T-helper 2 cell treated with Interferon-gamma antibody and Interleukin-4, amounts not matched to agents 5 μg/mL and 100 μg/mL, for 36 hours (primary cell): ENCODE measurements around the gene KCND3.
"Not testable (repeated sequence)": the region's sequence is repeated elsewhere in the genome, so short reads cannot be mapped to it uniquely, and the experiment has no call there.

Experiments
- DNase-seq: peaks from one replicate; pipeline ENCODE4 v3.0.0; 2021; ENCODE audit warnings: low spot score
- H3K27ac Mint-ChIP-seq: one replicate; pipeline ENCODE4 v1.8.0; 2021; ENCODE audit warnings: mild to moderate bottlenecking, mixed read lengths
- H3K27me3 Mint-ChIP-seq: one replicate; pipeline ENCODE4 v1.8.0; 2021; ENCODE audit warnings: low read depth, mixed read lengths
- H3K36me3 Mint-ChIP-seq: one replicate; pipeline ENCODE4 v1.8.0; 2021; ENCODE audit warnings: low read depth, mixed read lengths
- H3K4me1 Mint-ChIP-seq: one replicate; pipeline ENCODE4 v1.8.0; 2021; ENCODE audit warnings: low read depth, mixed read lengths
- H3K4me3 Mint-ChIP-seq: one replicate; pipeline ENCODE4 v1.8.0; 2022; ENCODE audit warnings: mild to moderate bottlenecking, moderate library complexity, mixed read lengths
- H3K9me3 Mint-ChIP-seq: one replicate; pipeline ENCODE4 v1.8.0; 2021; ENCODE audit warnings: mixed read lengths

The KCND3 gene

DNA sequence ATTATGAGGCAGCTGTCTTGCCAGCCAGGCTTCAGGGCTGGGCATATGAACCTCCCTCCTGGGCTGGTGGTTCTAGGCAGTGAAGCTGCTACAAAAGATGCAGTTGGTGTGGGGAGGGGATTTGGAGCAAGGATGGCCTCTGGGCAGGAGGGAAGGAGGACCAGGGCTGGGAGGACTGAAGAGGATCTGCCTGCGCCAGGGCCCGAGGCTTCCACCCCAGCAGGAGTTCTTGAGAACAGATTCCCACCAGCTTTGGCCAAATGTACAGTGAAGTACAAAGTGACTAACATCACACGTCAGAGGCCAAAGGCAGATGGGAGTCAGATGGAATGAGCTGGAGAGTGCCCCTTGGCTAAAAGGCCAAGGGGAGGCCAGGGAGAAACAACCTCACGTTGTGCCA, 171.4 kb downstream of the KCND3 start:
- H3K4me1 Mint-ChIP-seq, result no peaks in the 10 kb centered on the region
- no peak for DNase-seq
- H3K27ac Mint-ChIP-seq, result no peak overlapping the region
- H3K9me3 Mint-ChIP-seq, result no peaks in the 10 kb centered on the region
- H3K4me3 Mint-ChIP-seq, result no peak overlapping the region
- H3K27me3 Mint-ChIP-seq, result peaks cover 6% of the 10 kb centered on the region
- H3K36me3 Mint-ChIP-seq, result no peaks in the 10 kb centered on the region

DNA sequence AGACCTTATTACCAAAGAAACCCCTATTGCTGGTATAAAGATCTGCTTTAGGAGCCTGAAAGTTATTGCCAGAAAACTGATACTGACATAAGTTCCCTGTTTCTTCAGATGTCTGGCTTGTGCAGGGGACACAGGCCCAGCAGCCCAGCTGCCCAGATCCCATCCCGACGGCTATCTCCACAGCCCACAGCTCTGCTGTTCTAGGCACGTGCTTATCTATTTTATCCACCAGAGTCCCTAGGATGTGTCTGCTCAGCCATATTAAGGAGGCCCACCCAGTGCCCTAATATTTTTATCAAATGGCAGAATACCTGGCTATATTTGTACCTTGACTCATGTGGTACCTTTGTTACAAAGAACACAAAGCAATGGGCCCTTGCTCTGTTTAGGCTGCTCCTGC, 174.8 kb downstream of the KCND3 start:
- no peak overlapping the region for H3K4me3 Mint-ChIP-seq
- peaks cover 4% of the 10 kb centered on the region for H3K27me3 Mint-ChIP-seq
- H3K4me1 Mint-ChIP-seq, result no peaks in the 10 kb centered on the region
- H3K36me3 Mint-ChIP-seq, result no peaks in the 10 kb centered on the region
- H3K27ac Mint-ChIP-seq, result no peak overlapping the region
- DNase-seq, result no peak
- no peaks in the 10 kb centered on the region for H3K9me3 Mint-ChIP-seq

DNA sequence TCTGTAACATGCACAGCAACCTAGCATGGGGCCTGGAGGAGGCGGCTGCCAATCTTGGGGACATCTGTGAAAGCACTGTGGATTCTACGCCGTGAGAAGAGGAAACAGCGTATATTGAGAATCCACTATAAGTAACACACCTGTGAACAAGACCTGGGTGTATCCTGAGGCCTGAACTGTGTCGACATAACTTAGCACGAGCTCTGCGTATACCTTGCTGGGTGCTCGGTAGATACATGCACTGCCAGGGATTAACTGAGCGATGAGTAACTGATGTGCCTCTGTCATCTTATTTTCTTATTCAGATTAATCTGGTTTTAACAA, 175.2 kb downstream of the KCND3 start:
- Mint-ChIP-seq H3K4me1 (no peaks in the 10 kb centered on the region), H3K9me3 (no peaks in the 10 kb centered on the region), H3K27ac (no peak overlapping the region), H3K27me3 (peaks cover 4% of the 10 kb centered on the region), H3K4me3 (no peak overlapping the region), H3K36me3 (no peaks in the 10 kb centered on the region)
- DNase-seq, result no peak

DNA sequence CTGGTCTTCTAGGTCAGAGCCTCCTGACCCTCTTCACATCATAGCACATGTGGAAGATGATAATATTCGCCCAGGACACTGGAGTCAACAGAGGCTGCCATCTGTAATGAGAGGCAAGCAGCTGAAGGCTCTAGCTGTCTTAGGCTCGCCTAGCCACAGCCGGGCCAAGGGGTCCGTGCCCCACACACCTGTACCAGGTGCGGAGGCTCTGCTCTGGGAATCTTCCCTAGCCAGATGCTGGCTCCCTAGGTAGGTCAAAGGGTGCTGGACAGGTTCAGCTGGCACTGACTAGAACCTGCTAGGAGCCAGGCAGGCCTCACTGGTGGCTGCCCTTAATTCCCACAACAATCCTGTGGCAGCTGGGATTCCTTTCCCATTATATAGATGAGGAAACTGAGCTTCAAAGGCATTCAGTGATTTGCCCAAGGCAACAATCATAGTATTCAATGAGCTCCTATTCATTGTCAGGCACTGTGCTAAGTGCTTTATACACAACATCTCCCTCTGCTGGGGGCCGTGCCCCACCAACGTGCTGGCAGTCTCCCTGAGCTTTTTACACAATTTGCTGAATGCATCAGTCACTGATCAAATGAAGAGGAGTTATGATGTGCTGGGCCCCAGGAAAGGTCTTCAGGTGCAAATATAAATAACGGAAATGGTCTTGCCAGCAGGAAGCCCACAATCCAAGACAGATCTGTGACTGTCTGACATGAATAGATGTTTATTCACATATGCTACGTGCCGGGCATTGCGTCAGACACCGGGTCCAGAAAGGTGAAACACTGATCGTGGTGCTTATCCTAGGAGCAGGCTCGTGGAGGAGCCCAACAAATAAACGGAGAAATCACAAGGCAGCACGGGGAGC, 175.8 kb downstream of the KCND3 start:
- Mint-ChIP-seq H3K27me3 (no peaks in the 10 kb centered on the region), H3K4me1 (no peaks in the 10 kb centered on the region), H3K4me3 (no peak overlapping the region), H3K36me3 (no peaks in the 10 kb centered on the region), H3K27ac (no peak overlapping the region), H3K9me3 (no peaks in the 10 kb centered on the region)
- no peak for DNase-seq

DNA sequence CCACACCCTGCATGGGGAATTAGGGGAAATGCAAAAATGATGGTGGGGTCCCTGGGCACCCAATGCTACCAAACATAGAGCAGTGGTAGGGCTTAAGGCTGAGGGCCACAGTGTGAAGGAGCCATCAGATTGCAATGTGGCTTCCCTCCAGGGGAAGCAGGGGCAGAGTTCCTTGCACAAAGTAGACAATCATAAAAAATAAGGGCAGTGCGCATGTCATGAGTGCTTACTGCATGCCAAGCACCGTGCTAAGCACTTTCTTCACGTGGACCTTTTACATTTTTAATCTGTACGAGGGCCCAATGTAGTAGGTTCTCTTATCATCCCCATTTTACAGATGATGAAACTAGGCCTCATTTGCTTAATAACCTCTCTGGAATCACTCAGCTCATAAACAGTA, 177.2 kb downstream of the KCND3 start:
- no peak overlapping the region for H3K27ac Mint-ChIP-seq
- DNase-seq, result no peak
- H3K9me3 Mint-ChIP-seq, result no peaks in the 10 kb centered on the region
- no peaks in the 10 kb centered on the region for H3K27me3 Mint-ChIP-seq
- H3K4me3 Mint-ChIP-seq, result no peak overlapping the region
- no peaks in the 10 kb centered on the region for H3K36me3 Mint-ChIP-seq
- no peaks in the 10 kb centered on the region for H3K4me1 Mint-ChIP-seq

DNA sequence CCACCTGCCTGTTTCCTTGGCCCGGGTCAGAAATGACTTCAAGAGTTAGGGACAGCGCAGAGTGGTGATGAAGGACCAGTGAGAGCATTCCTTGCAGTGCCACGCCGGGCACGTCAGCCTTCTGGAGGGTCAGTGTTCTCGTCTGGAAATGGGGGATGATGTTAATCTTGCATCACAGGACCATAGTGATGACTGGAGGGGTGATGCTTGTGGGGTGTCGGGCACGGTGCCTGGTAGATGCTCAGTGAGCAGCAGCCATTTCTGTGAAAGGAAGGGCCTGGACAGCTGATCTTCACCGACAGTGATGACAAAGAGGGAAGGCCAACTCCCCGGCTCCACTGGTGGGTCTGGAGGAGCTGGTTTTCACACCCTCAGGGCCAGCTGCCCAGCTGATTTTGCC, 177.6 kb downstream of the KCND3 start:
- Mint-ChIP-seq H3K9me3 (no peaks in the 10 kb centered on the region), H3K36me3 (no peaks in the 10 kb centered on the region), H3K27me3 (no peaks in the 10 kb centered on the region), H3K4me3 (no peak overlapping the region), H3K27ac (no peak overlapping the region), H3K4me1 (no peaks in the 10 kb centered on the region)
- DNase-seq, result no peak

DNA sequence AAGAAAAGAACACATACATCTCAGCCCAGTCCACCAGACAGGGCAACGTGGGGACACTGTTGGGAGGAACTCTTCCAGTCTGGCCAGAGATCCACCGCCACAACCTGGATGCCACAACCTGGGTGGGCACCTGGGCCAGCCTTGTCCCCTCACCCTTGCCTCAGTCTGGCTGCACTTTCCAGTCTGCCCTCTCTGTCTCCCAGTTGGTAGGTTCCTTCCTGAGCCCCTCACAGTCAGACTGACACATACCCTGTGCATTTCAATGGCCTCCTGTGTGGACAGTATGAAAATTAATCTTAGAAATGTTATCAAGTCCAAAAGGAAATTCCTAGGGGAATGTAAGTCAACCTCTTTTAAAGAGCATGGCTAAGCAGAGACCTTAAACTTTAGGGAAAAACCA, 184.2 kb downstream of the KCND3 start:
- no peak overlapping the region for H3K4me3 Mint-ChIP-seq
- no peaks in the 10 kb centered on the region for H3K36me3 Mint-ChIP-seq
- no peak overlapping the region for H3K27ac Mint-ChIP-seq
- H3K27me3 Mint-ChIP-seq, result no peaks in the 10 kb centered on the region
- no peak for DNase-seq
- no peaks in the 10 kb centered on the region for H3K9me3 Mint-ChIP-seq
- H3K4me1 Mint-ChIP-seq, result no peaks in the 10 kb centered on the region

DNA sequence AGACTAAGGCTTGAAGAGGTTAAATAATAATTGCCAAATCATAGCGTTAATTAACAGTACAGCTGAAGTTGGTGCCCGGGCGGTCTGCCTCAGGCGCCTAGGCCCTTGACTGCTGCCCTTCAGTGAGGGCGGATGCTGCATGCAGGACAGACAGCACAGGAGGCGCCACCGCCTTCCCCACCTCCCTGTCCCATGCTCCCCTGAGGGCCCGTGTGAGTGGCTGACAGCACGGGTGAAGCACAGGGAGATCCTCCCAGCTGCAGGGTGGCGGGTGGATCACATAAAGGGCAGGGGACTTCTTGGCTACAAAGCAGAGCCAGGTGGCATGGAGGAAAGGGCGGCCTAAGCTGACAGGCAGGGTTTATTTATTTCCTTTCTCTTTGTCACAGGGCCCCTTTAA, 184.7 kb downstream of the KCND3 start:
- H3K36me3 Mint-ChIP-seq, result no peaks in the 10 kb centered on the region
- H3K4me3 Mint-ChIP-seq, result no peak overlapping the region
- no peaks in the 10 kb centered on the region for H3K9me3 Mint-ChIP-seq
- no peaks in the 10 kb centered on the region for H3K27me3 Mint-ChIP-seq
- no peak for DNase-seq
- H3K27ac Mint-ChIP-seq, result no peak overlapping the region
- no peaks in the 10 kb centered on the region for H3K4me1 Mint-ChIP-seq

DNA sequence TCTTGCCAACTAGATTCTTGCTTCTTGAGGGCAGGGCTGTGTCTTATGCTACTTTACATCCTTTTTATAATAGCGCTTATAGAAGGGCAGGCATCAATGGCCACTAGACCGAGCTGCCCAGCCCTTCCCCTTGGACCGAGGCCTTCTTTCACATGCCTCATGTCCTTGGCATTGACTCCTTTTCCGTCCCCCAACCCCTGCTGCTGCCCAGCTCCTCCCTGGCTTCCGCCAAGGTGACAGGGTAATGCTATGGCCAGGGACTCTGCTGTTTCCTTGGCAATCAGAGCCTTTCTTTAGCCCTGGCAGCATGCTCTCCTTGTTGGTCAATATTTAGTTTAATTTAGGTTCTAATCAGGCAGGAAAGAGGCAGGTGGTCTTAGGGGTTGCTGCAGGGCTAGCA, 185.5 kb downstream of the KCND3 start:
- no peak for DNase-seq
- H3K27me3 Mint-ChIP-seq, result peaks cover 4% of the 10 kb centered on the region
- H3K4me3 Mint-ChIP-seq, result no peak overlapping the region
- H3K27ac Mint-ChIP-seq, result no peak overlapping the region
- no peaks in the 10 kb centered on the region for H3K36me3 Mint-ChIP-seq
- no peaks in the 10 kb centered on the region for H3K4me1 Mint-ChIP-seq
- H3K9me3 Mint-ChIP-seq, result no peaks in the 10 kb centered on the region

DNA sequence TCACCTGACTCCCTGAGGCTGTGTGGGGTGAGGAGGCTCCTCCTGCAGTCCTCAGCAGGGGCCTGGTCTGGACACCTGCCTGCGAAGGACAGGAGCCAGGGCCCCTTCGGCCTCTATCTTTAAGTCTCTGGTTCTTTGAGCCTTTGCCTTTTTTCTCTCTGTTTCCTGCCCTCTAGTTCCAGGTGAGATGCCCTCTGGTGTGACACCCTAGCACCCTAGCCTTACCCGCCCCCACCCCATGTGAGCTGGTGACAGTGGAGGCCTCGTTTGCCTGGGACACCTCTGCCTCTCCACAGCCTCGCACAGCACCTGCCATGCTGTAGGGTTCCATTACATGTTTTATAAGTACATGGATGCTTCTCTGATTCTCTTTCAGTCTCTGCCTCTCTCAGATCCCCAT, 186.5 kb downstream of the KCND3 start:
- DNase-seq, result no peak
- Mint-ChIP-seq H3K4me3 (no peak overlapping the region), H3K36me3 (no peaks in the 10 kb centered on the region), H3K9me3 (no peaks in the 10 kb centered on the region), H3K27me3 (peaks cover 4% of the 10 kb centered on the region), H3K27ac (no peak overlapping the region), H3K4me1 (no peaks in the 10 kb centered on the region)

DNA sequence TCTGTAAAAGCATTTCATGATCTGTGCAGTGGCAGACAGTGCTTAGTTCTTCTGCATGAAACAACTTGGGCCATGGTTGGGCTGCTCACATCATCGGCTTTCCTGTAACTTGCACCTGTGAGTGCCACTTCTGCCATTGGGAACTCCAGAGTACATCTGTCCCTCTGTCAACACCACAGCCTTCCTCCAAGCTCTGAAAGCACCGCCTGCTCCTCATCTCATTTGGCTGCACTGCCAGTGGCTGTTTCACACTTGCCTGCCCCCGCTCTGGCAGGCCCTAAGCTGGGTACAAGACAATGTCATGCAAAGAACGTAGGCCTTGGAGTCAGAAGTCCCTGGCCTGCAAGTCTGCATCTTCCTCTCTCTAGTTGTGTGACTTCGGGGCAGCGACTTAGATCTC, 187.4 kb downstream of the KCND3 start:
- Mint-ChIP-seq H3K27me3 (peaks cover 4% of the 10 kb centered on the region), H3K9me3 (no peaks in the 10 kb centered on the region), H3K27ac (no peak overlapping the region), H3K36me3 (no peaks in the 10 kb centered on the region), H3K4me1 (no peaks in the 10 kb centered on the region), H3K4me3 (no peak overlapping the region)
- no peak for DNase-seq

DNA sequence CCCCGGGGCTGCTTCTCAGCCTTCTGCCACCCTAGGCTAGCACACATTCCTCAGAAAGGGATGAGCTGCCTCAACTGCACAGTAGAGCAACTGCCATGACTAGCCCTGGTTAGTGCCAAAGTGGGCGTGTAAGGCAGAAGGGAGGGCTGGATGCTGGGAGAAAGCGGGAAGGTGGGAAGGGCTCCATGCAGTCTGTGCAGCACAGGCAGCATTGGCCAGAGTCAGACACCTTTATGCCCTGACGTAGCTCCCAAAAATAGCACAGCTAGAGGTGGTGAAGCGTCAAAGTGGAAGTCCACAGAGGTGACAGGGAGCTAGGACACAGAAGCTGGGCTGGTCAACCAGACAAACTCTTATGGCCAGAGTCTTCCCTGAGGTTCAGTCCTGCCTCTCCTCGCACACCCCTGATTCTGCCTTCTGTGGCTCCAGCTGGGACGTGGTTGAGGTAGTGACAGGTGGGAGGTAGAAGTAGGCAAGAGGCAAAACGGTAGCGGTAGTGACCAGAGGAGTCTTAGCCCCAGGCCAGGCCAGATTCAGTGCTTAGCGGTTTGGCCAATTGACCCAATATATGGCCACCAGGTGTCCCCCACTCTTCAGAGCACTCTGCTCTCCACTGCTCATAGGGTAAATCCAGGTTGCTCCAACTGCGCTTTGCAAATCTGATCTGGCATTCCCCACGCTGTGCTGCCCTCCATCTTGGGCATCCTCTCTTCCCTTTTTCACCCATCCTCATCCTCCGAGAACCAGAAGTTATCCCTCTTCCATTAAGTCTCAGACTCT, 188.2 kb downstream of the KCND3 start:
- peaks cover 4% of the 10 kb centered on the region for H3K27me3 Mint-ChIP-seq
- no peaks in the 10 kb centered on the region for H3K4me1 Mint-ChIP-seq
- H3K27ac Mint-ChIP-seq, result no peak overlapping the region

DNA sequence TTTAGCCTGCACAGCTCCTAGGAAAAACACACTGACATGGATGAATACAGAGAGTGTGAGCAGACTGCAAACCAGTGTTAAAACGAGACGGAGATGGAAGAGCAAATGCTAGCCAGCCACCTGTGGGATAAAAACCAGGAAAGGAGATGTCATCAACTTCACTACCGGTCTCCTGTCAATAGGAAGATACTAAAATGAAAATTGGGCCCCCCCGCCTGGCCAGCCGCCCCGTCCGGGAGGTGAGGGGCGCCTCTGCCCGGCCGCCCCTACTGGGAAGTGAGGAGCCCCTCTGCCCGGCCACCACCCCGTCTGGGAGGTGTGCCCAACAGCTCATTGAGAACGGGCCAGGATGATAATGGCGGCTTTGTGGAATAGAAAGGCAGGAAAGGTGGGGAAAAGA, 189.7 kb downstream of the KCND3 start:
- not testable (repeated sequence) for H3K27ac Mint-ChIP-seq, H3K4me1 Mint-ChIP-seq, H3K9me3 Mint-ChIP-seq, H3K4me3 Mint-ChIP-seq, H3K36me3 Mint-ChIP-seq, DNase-seq, H3K27me3 Mint-ChIP-seq

More for the DNA sequence above, 188.2 kb downstream of the KCND3 start:
- Mint-ChIP-seq H3K36me3 (no peaks in the 10 kb centered on the region), H3K9me3 (no peaks in the 10 kb centered on the region), H3K4me3 (no peak overlapping the region)
- no peak for DNase-seq

DNA sequence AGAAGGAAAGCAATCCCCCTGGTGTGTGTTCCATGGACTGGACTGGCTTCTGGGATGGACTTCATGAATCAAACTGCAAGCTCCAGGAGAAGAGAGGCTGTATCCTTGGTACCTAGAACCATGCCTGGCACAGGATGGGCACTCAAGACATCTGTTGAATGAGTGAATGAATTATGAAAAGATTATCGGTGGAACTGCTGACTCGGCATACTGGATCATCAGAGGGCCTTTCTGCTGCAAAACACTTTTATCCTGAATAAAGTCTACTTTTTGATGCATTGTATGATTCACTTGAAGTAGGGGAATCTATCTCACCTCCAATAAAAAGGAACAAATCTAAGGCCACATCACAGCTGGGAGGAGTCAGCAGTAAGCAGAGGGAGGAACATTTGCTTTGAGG, 190.9 kb downstream of the KCND3 start:
- no peaks in the 10 kb centered on the region for H3K36me3 Mint-ChIP-seq
- DNase-seq, result no peak
- H3K9me3 Mint-ChIP-seq, result no peaks in the 10 kb centered on the region
- no peak overlapping the region for H3K4me3 Mint-ChIP-seq
- H3K27me3 Mint-ChIP-seq, result peaks cover 4% of the 10 kb centered on the region
- H3K4me1 Mint-ChIP-seq, result no peaks in the 10 kb centered on the region
- no peak overlapping the region for H3K27ac Mint-ChIP-seq
